ENCODE data around the gene CDC42BPG. TPM values are rescaled to one million over a fixed set of nuclear protein-coding genes. Genes with fewer than 3 reads are reported as not detected.
"Not testable (repeated sequence)": the region's sequence is repeated elsewhere in the genome, so short reads cannot be mapped to it uniquely, and the experiment has no call there.

CDC42BPG gene
- total RNA-seq, 1 donor from 2014 or later: 0.13 TPM

DNA sequence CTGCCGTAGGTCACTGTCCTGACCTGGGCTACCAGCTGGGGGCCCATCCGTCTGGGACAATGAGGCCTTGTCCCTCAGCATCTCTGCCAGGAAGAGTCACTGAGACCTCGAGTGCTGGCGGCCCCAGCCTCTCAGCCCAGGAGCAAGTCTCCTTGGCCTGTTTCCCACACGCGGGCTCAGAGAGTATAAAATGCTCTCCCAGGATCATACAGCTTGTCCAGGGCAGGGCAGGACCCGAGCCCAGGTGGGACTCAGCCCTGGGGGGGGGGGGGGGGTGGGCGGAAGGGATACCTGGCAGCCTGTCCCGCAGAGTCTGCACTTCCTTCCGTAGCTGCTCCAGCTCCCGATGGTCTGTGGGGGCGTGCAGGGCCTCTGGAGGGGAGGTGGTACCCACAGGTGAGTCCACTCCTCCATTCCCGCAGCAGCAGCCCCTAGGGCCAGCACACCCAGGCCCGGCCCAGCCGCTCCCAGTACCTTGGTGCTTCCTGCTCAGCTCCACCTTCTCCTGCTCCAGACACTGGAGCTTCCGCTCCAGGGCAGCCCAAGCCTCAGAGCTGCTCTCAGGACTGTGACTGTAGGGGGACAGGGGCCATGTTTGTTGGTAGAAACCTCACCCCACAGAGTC is 7.9 kb downstream of the CDC42BPG start:
- no peak for DNase-seq (ENCODE audit: low read depth in 2 of 2)

- no peak for DNase-seq (ENCODE audit: low read depth in 2 of 2)
Observed at GRCh38 chr11:64835616-64836447, 8.6 kb downstream of the CDC42BPG start.

GRCh38 chr11:64834723-64835615 is 9.5 kb downstream of the CDC42BPG start:
- DNase-seq (ENCODE audit: low read depth in 2 of 2): no peak

DNA sequence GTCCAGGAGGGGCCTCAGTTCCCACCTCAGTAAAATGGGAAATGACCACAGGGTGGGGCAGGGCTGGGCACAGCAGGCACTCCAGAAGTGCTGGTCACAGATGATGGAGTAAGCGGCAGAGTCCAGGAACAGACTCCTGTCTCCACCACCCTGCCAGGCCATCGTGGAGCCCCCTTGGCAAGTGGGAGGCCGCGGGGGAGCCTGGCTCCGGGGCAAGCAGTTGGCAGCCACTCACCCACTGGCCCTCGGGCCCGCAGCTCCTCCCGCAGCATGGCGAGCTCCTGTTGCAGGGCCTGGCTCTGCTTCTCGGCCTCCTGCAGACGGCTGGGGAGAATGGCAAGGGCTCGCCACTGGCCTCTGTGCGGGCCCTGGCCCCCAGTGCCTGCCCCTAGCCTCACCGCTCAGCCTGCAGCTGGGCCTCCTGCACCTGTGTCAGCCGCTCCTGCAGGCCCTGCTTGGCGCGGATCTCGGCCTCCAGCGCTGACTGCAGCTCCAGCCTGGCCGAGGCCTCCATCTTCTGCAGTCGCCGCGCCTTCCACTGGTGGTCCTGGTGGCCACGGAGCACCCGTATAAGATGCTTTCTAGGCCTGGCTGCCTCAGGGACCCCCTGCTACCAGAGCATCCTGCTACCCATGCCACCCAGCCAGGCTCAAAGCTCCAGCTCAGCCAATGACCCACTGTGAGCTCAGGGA is 10.3 kb downstream of the CDC42BPG start:
- DNase-seq (ENCODE audit: low read depth in 2 of 2): no peak

DNA sequence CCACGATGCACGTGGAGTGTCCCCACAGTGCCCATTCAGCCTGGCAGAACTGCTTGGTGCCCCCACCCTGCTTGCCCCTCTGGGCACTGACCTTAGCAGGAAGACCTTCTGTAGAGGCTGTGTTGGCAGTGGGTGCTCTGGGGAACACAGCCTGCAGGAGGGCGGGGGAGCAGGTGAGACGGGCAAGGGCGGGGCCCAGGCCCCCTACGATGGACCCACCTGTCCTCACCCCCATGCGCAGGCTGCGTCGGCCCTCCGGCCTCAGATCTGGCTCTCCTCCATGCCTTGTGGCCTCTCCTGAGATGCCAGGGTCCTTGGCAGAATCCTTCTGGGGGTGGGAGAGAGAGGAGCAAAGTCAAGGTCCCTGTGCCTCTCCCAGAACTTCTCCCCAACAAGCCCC is 10.9 kb downstream of the CDC42BPG start:
- no peak for DNase-seq (ENCODE audit: low read depth in 2 of 2)

DNA sequence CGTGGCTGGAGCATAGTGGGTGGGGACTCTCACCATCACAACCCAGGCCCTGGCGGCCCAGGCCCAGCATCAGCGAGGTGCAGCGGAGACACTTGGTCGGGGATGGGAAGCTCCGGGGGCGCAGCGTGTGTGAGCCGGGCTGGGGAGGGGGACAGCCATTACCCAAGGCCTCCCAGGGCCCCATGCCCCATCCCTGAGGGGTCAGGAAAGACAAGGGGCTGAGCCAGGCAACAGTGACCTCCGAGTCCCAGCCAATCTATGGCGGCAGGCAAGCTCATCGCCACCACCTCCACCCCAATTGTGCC is 11.3 kb downstream of the CDC42BPG start:
- DNase-seq (ENCODE audit: low read depth in 2 of 2): no peak

- DNase-seq (ENCODE audit: low read depth in 2 of 2): no peak
Observed at GRCh38 chr11:64832467-64833197, 11.8 kb downstream of the CDC42BPG start.

- no peak for DNase-seq (ENCODE audit: low read depth in 2 of 2)
Observed at GRCh38 chr11:64831411-64831891, 13.0 kb downstream of the CDC42BPG start.

GRCh38 chr11:64829536-64830251 is 14.8 kb downstream of the CDC42BPG start:
- no peak for DNase-seq (ENCODE audit: low read depth in 2 of 2)

DNA sequence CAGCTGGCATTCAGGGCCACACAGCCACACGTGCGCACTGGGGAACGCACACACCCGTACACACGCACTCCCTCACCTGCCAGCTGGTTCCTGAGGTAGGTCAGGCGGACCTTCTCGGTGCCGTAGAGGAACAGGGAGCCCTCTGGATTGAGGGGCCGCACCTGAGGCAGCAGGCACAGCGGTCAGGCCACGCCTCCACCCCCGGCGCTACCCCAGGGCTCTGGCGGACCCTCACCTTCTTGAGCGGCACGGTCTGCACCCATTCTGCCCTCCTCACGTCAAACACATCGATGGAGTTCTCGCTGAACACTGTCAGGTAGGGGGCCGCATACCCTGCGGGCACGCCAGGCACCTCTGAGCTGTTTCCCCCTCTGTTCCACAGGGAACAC is 17.0 kb downstream of the CDC42BPG start:
- DNase-seq (ENCODE audit: low read depth in 2 of 2): no peak

DNA sequence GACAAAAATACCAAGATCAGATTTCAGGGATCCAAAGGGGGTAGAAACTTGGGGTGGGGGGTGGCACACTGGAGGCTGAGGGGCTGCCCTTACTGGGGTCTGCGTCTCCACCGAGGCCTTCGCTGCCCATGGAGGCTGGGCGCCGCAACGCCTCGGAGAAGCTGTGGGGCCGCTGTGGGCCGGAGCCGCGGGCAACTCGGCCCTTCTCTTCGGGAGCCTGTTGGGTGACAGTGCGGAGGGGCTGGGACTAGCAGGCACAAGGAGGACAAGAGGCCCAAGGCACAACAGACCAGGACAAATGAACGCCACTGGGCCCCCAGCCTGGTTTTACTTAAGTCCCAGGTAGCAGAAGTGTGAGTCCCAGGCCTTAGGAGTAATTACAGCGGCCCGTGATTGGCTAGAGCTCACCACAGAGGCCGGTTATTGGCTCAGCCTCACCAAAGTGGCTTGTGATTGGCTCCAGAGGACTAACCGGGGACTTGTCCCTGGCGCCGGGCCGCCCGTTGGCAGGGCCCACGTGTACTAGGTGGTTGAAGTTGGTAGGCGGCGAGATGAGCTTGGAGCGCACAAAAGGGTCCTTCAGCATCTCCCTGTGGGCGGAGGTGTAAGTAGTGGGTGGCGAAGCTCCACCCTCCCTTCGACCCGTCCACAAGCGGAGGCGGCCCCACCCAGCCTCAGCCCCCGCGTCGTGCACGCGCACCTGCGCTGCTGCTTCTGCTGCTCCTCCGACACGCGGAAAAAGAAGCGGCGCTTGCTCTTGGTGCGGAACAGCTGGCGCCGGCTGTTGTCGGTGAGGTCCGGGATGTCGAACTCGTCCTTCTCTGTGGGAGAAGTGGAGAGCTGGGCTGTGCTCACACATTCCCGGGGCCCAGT is 17.6 kb downstream of the CDC42BPG start:
- DNase-seq (ENCODE audit: low read depth in 2 of 2): no peak

DNA sequence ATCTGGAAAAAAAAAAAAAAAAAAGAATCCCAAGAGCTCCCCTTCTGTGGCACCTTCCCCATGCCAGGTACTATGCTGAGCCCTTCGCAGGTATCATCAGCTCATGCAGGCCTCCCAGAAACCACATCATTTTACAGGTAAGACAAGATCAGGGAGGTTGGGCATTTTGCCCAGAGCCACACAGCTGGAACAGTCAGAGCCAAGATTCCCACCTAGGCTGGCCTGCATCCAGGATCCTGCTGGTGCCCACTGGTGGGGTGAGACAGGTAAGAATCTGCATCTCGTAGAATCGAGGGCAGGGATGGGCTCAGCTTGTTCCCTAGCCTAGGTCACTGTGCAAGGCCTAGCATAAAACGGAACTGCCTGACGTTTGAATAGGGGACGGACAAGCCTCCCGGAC is 18.4 kb downstream of the CDC42BPG start:
- no peak for DNase-seq (ENCODE audit: low read depth in 2 of 2)

DNA sequence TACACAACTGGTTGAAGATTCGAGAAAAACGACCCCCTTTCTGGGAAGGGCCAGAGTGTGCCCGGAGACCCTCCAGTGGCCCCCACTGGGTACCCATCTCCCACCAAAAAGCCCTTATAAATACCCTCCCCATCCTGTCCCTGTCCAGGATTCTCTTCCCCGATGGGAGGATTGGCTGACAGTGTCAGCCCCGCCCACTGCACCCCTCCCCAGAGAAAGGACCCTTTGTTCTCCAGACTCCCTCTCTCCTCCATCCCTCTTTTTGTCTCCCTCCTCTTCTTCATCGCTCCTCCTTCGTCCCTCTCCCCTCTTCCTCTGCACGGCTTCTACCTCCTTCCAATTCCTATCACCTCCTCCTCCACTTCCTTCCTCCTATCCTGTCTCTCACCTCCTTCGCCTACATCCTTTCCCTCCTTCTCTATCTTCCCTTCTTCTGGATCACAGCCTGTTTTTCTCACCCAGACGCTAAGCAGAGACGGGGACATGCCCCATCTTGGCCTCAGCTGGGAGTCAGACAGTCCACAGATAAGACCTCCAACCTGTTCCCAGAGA is 20.8 kb downstream of the CDC42BPG start:
- no peak for DNase-seq (ENCODE audit: low read depth in 2 of 2)

- no peak for DNase-seq (ENCODE audit: low read depth in 2 of 2)
Observed at GRCh38 chr11:64817476-64817875, 27.0 kb downstream of the CDC42BPG start.

DNA sequence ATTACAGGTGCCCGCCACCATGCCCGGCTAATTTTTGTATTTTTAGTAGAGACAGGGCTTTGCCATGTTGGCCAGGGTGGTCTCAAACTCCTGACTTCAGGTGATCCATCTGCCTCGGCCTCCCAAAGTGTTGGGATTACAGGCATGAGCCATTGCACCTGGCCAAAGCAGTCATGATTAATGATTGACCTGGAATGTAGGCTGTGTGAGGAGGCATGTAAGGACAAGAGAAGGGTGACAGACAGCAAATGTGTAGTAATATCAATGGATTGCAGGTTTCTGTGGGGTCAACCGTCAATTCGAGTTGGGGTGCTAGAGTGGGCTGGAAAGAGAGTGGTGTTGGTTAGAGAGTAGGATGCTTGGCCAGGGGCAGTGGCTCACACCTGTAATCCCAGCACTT is 29.0 kb downstream of the CDC42BPG start:
- not testable (repeated sequence) for DNase-seq (ENCODE audit: low read depth in 2 of 2)

DNA sequence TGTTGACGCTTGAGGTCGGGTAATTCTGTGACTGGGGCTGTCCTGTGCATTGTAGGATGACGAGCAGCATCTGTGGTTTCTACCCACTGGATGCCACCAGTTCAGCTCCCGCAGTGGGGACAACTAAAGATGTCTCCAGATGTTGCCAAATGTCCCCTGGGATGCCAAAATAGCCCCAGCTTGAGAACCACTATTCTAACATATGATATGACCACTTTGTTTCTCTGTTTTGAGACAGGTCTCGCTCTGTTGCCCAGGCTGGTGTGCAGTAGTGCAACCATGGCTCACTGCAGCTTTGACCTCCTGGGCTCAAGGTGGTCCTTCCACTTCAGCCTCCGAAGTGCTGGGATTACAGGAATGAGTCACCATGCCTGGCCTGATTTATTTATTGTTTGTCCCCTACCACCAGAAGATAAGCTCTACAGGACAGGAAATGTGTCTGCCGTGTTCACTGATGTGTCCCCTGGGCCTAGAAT is 29.7 kb downstream of the CDC42BPG start:
- no peak for DNase-seq (ENCODE audit: low read depth in 2 of 2)

DNA sequence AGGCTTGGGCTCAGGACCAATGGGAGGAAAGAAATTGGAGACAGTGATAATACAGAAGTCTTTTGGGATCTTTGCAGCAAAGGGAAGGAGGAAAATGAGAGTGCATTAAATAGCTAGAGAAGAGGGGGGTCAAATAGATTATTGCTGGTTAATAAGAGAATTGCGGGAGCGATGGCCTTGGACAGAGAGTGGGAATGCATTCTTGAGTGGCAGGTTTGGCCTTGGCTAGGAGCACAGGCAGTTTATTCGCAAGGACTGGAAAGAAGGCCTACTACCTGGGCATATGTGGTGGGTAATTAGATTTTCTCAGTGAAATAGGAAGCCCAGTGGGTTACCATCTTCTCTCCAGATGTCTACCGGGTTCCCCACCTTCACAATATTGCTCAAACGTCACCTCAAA is 30.6 kb downstream of the CDC42BPG start:
- DNase-seq (ENCODE audit: low read depth in 2 of 2): no peak

- DNase-seq (ENCODE audit: low read depth in 2 of 2): no peak
Observed at GRCh38 chr11:64810891-64811272, 33.6 kb downstream of the CDC42BPG start.

Data from dermis microvascular lymphatic vessel endothelial cell (primary cell).